Activated T-helper 1 cell treated with anti-CD3 and anti-CD28 coated beads, Interleukin-2, amount 50 U/mL, for 16 hours (primary cell): ENCODE measurements around the gene TMEM37.
"Not testable (repeated sequence)": the region's sequence is repeated elsewhere in the genome, so short reads cannot be mapped to it uniquely, and the experiment has no call there.

Source experiments
- DNase-seq, 2 donors: peaks; one replicate each; pipeline ENCODE4 v3.0.0-alpha.2; 2020; ENCODE audit warnings: low read depth in 1 of 2, low spot score in 1 of 2

TMEM37 gene, protein sequence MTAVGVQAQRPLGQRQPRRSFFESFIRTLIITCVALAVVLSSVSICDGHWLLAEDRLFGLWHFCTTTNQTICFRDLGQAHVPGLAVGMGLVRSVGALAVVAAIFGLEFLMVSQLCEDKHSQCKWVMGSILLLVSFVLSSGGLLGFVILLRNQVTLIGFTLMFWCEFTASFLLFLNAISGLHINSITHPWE

DNA sequence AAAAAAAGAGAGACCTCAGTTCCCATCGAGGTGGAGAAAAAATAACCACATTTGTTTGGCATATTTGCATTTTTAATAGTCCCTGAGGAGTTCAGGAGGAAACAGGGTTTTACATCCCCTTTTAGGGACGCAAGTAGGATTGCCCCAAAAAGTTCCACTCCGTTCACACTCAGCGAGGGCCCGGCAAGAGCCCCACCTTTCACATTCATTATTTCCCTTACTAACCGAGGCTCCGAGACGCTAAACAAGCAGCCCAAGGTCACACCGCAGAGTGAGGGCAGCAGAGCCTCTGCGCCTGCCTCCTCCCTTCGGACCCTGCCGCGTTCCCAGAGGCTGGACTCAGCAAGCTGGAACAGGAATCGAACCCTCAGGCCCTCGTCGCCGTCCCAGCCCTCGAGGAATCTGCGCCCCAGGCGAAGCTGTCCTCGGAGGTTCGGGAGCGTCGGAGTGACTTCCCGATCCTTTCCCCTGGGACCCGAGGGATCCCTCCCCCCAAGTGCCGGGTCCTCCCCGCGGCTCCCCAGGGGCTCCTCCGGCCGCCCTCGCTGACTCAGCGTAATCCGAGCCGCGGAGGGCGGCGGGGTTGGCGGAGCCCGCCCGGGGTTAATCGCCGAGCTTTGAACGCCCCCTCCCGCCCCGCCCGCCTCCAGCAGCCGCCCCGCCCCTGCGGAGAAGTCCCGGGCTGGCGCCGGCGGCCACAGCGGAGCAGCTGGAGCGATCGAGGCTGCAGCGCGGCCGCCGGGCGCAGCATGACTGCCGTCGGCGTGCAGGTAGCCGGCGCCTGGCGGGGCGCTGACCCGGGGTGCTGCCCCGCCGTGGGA is at the start of gene TMEM37:
Gene TMEM37, plus strand, starts transcription at position 700 of the 821 bp plus-strand sequence. Its CDS starts 50 bp downstream, at position 750.
- DNase-seq = no peak

DNA sequence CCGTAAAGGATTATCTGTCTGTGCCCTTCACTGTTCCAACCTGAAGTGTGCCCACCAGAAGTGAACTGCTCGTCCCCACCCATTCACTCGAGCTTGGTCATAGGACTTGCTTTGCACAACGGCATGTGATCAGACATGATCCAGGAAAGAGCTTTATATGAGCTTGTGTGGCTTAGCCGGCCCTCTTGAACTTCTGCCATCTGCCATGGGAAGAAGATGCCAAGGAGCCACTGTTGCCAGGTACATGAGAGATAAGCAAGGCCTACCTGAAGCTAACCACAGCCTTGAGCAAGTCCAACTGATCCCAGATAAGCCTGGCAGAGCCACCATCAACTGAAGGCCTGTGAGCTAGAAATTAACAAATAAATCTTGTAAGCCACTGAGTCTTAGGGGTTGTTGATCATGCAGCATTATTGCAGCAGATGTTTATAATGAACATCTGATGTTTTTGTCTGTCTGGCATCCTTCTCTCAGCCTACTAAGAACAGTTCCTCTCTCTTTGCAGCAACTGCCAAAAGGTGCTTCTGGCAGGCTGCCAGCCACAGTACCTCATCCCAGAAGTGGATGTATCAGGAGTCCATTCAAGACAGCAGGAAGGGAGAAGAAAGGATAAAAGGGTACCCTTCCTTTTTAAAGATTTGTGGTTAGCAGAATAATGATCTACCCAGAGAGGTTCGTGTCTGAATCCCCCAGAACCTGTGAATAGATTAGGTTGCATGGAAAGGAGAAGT is 48.1 kb upstream of the TMEM37 start:
- no peak for DNase-seq

DNA sequence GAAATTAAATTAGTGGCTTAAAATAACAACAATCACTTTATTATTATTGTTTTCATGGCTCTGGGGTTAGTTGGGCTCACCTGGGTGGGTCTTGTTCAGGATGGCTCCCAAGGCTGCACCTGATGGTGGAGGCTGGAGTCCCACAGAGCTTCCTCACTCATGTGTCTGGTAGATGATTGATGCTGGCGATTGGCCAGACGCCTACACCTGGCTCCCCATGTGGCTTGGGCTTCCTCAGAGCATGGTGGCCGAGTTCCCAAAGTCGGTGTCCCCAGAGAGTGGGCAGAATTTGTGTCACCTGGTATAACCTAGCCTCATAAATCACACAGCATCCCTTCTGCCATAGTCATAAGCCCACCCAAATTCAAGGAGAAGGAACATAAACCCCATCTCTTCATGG is 46.7 kb upstream of the TMEM37 start:
- no peak for DNase-seq

DNA sequence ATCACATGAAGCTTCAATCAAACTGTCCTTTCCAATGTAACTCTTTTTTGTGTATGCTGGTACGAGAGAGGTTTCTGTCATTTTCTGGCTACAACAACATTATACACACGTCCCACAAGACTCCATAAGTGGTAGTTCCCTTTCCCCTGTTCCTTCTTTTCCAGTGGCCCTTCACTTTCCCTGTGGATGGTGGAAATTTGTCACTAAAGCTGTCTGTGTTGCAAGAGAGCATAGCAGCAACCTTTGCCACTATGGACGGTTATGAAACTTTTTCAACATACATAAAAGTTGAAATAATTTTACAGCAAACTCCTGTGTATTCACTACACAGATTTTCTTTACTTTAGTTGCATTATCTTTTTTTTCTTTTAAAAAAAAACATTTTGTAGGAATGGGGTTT is 46.2 kb upstream of the TMEM37 start:
- DNase-seq = no peak

DNA sequence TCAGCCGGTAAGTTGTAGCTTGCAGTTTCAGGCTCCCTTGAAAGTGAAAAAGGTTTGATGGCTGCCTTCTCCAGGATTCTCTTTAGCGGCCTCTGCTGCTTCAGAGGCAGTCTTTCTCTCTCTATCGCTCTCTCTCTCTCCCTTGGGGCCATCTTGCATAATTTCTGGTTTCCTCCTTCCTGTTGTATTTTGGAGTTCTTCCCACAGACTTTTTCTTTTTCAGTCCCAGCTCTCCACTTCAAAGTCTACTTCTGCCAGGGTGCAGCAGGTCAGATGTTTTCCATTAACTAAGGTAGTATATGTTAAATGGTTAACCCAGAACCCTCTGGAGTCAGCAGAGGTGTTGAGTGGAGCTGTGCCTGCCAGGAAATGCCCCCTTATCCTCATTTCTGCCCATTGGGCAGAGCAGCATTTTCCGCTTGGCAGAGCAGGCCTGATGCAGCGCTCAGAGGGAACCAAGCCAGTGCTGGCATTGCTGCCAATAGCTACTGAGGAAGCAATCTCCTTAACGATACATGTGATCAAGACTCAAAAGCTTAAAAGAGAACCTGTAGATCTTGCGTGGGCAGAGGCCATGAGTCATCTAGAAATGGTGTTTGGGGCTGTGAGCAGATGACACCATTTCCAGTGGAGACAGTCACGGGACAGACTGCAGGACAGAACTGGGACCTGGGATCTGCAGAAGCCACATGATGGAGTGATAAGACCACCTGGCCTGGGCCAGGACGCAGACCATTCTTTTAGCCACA is 44.1 kb upstream of the TMEM37 start:
- DNase-seq = no peak

DNA sequence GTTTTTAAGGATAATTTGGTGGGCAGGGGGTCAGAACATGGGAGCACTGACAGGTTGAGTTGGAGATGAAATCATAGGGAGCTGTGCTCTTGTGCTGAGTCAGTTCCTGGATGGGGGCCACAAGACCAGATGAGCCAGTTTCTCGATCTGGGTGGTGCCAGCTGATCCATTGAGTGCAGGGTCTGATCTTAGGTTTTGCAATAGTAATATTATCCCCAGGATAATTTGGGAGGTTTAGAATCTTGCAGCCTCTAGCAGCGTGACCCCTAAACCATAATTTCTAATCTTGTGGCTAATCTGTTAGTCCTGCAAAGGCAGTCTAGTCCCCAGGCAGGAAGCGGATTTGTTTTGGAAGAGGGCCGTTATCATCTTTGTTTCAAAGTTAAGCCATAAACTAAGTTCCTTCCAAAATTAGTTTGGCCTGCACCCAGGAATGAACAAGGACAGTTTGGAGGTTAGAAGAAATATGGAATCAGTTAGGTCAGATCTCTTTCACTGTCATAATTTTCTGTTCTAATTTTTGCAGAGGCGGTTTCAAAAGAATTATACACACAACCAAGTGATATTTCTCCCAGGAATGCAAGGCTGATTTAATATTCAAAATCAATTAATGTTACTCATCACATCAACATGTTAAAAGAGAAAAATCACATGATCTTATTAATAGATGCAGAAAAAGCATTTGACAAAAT is 41.9 kb upstream of the TMEM37 start:
- no peak for DNase-seq

DNA sequence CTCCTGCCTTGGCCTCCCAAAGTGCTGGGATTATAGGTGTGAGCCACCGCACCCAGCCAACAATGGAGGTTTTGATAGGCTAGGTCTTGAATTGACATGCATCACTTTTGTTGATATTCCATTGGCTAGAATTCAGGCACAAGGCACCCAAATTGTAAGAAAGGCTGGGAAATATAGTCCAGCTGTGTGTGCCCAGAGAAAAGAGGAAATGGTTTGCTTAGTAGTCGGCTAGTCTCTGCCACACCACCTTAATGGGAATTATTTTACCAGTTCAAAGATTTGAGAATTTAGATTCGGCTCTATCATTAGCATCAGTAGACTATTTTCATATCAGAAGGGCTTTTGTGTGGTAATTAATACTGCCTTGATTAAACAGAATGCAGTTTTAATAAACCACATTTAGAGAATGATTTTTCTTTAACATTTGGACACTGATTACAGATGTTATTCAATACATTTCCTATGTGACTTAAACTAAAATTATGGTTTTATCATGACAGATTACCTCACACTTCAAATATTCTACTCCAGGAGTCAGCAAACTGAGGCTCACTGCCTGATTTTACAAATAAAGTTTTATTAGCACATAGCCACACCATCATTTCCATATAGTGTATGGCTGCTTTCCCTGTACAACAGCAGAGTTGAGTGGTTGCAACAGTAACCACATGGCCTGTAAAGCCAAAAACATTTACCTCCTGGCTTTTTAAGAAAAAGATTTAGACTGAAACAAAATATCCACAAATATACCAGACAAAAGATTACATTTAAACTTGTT is 37.5 kb upstream of the TMEM37 start:
- no peak for DNase-seq

DNA sequence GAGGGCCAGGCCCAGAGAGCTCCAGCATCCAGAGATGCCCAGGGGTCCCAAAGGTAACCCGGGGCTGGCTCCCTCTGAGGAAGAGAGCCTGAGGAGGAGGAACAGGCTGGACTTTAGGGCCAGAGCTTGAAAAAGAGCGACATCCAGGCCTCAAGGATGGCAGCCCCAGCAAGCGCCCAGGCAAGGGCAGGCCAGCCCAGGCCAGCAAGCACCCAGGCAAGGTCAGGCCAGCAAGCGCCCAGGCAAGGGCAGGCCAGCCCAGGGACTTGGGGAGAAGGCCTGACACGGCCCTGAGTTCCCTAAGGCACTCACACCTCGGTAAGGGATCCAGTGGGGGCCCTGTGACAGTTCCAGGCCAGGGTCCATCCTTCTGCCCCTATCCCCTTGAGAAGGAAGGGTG is 34.5 kb upstream of the TMEM37 start:
- no peak for DNase-seq

DNA sequence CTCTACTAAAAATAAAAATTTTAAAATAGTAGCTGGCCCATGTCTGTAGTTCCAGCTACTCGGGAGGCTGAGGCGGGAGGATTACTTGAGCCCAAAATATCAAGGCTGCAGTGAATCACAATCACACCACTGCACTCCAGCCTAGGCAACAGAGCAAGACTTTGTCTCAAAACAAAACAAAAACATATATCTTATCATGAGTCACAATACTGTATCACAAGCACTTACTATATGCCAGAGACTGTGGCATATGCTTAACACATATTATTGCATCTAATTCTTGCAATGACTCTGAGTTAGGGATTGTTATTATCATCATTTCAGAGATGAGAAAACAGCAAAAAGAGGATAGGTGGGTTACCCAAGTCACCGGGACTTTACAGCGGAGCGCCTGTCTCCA is 29.5 kb upstream of the TMEM37 start:
- DNase-seq = no peak

DNA sequence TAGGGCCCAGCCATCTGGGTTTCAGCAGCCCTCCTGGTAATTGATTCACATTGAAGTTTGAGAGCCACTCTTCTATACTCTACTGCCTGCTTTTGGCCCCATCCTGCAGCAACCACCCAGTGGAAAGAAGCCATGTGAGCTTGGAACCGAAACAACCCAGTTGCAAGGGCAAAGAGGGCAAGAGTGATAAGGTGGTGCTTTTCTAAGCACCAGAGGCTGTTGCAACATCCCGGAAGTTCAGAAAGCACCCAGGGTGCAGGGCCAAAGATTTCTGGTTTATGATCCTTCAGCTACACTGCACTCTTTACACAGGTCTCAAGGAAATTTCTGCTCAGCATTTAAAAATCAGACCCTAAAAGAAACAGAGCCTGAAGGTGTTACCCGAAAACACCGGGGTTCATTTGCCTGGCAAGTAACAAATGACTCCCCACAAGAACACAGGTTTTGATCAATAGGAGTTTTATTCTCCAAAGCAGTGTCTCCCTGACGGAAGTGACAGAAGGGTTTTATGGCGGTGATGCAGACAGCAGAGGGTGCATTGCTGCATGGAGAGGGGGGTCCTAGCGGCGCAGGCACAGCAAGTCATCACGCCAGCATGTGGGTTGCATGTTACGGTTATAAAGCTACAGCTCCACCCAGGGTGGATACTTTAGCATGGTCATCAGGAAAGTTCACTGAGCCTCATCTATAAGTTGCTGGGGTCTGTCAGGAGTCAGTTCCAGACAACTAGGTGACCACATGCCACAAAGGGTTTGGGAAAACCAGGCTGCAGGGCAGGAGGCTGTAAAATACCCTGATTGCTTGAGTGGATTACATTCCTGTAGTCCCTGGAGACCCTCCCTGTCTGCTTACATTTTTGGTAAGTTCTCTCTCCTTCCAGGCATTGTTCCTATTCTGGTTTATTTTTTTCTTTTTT is 28.8 kb upstream of the TMEM37 start:
- no peak for DNase-seq

DNA sequence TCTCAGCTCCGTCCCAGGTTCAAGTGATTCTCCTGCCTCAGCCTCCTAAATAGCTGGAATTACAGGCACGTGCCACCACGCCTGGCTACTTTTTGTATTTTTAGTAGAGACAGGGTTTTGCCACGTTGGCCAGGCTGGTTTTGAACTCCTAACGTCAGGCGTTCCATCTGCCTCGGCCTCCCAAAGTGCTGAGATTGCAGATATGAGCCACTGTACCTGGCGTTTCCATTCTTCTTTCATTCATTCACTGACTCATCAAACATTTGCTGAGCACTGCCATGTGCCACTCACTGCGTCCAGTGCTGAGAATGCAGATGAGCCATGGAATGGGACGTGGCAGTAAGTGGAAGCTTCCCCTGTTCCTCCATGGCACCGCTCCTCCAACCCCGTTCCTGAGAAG is 28.0 kb upstream of the TMEM37 start:
- not testable (repeated sequence) for DNase-seq

DNA sequence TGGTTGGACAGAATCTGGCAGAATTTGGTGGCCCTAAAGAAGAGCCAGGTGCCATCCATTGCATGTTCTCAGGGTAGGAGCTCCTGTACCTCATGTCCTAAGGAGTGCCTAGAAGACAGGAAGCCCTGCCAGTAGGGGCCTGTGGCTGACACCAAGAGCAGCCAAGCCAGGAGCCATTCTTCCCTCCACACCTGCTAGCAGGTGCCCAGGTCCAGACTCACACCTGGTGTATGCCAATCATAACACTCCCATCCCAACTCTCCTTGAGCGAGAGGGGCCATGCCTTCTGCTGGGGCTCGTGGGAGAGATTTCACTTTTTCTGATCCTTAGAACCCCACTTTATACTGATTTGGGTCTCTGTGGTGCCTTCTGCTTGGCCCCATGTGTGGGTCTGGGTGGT is 26.5 kb upstream of the TMEM37 start:
- no peak for DNase-seq

DNA sequence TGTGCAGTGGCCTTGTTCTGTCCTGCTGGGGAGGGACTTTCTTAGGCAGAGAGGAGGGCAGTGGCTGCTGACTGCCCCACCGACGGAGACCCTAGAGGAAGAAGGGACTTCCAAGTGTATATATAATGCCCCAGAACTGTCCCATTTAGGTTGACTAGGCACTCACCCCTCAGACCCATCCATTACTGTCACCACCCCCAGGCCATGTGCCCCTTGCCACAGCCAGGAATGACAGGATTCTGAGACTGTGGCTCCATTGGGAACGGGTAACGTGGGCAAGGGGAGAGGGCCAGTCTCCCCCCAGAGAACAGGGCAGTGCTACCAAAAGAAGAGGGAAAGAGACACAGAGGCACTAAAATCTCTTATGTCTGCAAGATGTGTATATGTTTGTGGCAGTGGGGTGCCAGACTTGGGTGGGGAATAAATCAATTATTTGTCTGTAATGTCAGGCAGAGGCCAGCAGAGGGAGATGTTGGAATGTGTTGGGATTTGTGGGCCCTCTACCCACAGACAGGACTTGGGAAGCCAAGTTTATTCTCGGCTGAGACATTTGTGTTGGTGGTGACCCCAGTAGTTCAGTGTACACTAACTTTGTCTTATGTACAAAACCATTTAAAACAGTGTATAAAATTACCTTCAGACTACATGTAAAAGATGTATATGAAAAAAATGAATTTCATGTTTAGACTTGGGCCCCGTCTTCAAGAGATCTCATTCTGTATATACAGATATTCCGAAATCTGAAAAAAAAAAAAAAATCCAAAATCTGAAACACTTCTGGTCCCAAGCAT is 24.0 kb upstream of the TMEM37 start:
- DNase-seq = no peak

DNA sequence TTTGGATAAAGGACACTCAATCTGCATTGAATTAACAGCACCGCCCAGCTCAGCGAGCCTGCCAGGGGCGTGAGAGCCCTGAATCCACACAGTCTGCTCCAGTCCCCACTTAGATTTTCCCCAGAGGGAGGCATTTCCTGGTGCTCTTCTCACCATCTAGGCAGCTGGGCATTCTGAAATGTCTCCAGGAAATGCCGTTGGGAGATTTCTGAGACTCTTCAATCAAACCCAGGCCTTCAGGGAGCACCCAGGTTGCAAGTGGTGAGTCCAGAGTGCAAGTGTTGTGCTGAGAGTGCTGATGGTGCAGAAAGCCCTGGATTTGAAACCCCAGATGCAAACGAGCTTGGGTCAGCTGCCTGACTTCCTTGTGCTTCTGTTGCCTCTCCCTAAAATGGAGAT is 23.4 kb upstream of the TMEM37 start:
- DNase-seq = no peak

DNA sequence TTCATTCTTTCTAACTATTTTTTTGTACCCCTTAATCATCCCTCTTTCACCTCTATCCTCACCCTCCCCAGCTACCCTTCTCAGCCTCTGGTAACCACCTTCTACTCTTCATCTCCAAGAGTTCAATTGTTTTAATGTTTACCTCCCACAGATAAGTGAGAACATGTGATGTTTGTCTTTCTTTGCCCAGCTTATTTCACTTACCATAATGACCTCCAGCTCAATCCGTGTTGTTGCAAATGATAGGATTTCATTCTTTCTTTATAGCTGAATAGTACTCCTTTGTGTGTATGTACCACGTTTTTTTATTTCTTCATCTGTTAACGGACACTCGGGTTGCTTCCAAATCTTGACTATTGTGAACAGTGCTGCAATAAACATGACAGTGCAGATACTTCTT is 22.1 kb upstream of the TMEM37 start:
- DNase-seq = no peak

DNA sequence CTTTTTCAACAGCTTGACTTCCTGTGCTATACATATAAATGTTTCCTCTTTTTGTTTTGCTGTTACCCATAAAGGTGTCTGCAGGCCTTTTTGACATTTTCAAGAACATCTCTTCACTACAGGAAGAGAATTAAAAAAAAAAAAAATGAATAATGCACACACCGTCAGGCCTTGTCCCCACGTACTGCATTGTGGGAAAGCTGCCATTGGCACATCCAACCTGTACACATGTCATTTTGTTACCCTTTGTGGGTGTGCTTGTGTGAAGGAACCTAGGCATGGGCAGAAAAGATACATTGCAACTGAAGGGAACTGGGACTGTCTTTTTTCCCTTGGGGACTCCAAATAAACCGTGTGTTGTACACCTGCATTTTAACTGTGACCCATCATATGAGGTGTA is 16.8 kb upstream of the TMEM37 start:
- no peak for DNase-seq

DNA sequence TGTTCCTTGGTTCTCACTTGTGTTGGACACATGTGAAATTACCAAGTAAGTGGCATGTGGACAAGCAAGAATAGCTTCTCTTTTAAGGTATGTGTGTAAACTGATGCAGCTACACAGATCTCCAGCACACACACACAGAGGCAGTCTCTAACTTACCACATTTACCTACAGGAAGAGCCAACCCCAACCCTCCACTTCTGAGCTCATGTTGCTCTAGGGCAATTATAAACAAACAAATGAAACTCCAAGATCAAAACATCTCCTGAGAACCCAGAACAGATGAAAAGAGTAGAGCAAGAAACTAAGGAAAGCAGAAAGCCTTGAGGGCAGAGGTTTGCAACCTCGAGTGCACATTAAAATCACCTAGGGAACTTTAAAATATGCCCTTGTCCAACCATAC is 16.0 kb upstream of the TMEM37 start:
- no peak for DNase-seq

DNA sequence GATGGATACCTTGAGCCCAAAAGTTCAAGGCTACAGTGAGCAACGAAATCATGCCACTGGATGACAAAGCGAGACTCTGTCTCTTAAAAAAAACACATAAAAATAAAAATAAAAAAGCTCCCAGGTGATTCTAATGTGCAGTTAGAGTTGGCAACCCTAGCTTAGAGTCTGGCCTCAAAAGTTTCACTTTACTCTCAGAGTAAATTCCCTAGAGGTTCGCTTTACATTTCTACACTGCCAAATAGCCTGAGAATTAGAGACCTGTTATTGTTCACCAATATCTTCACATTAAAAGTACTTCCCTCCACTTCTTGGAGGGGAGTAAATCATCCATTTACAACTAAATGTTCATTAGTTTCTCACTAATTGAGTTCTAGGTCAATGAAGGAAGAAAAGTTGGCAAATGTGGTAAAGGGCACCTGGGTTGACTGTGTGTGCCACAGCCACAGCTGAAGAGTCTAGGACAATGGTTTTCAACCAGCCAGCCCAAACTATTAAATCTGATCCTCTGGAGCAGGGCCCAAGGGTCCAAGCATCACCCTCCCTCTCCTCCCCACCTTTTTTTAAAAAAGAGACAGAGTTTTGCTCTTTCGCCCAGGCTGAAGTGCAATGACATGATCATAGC is 15.2 kb upstream of the TMEM37 start:
- DNase-seq = no peak
